ENCODE measurements around the gene DRICH1.
"Not testable (repeated sequence)": the region's sequence is repeated elsewhere in the genome, so short reads cannot be mapped to it uniquely, and the experiment has no call there.

The DRICH1 gene

GRCh38 chr22:23565915-23566704, 66.0 kb downstream of the DRICH1 start:
- DNase-seq = no peak

- DNase-seq = no peak
These were observed 66.7 kb downstream of the DRICH1 start for GRCh38 chr22:23565305-23565914.

GRCh38 chr22:23564276-23564675, 67.8 kb downstream of the DRICH1 start:
- DNase-seq = no peak

GRCh38 chr22:23563111-23563510, 69.0 kb downstream of the DRICH1 start:
- no peak for DNase-seq

GRCh38 chr22:23562186-23562585, 69.9 kb downstream of the DRICH1 start:
- no peak for DNase-seq

- not testable (repeated sequence) for DNase-seq
These were observed 71.1 kb downstream of the DRICH1 start for GRCh38 chr22:23561025-23561510.

- DNase-seq = not testable (repeated sequence)
These were observed 71.9 kb downstream of the DRICH1 start for GRCh38 chr22:23560215-23560614.
